Lung (tissue), 12 donors: ENCODE data around the gene PRODH2. TPM values are rescaled to one million over a fixed set of nuclear protein-coding genes. Genes with fewer than 3 reads are reported as not detected.

Experiments
- ATAC-seq: fragments of 200-7000 bp; cut with Tn5 transposase; one replicate; pipeline ENCODE4 v1.9.1; 2020; ENCODE audit warnings: moderate number of reproducible peaks; ENCODE audit not compliant: insufficient read depth, low FRiP score
- DNase-seq, 3 donors: peaks; one replicate each; pipeline ENCODE4 v3.0.0-alpha.2; 2013 to 2017
- H3K27ac ChIP-seq, 2 donors: one replicate each; pipeline ENCODE4 v1.5.1; 2013; ENCODE audit warnings: mild to moderate bottlenecking in 2 of 2, moderate library complexity in 2 of 2, control low read depth in 1 of 2, inconsistent platforms in 1 of 2, low read depth in 1 of 2, low read length in 1 of 2
- H3K27me3 ChIP-seq, 3 donors: one replicate each; pipeline ENCODE4 v1.5.1; 2013; ENCODE audit warnings: low read length in 2 of 3; ENCODE audit not compliant: control insufficient read depth in 3 of 3, insufficient read depth in 3 of 3
- H3K36me3 ChIP-seq, 4 donors: one replicate each; pipeline ENCODE4 v1.5.1; 2013; ENCODE audit warnings: low read length in 4 of 4, mild to moderate bottlenecking in 1 of 4, moderate library complexity in 1 of 4; ENCODE audit not compliant: control insufficient read depth in 4 of 4, insufficient read depth in 4 of 4
- H3K4me1 ChIP-seq, 5 donors: one replicate each; pipeline ENCODE4 v1.5.1; 2013; ENCODE audit warnings: low read length in 5 of 5, mild to moderate bottlenecking in 2 of 5, moderate library complexity in 1 of 5; ENCODE audit not compliant: control insufficient read depth in 5 of 5, insufficient read depth in 5 of 5
- H3K4me3 ChIP-seq: one replicate; pipeline ENCODE4 v1.5.1; 2013; ENCODE audit warnings: mild to moderate bottlenecking, control low read depth, moderate library complexity
- H3K9ac ChIP-seq, 2 donors: one replicate each; pipeline ENCODE4 v1.5.1; 2013; ENCODE audit warnings: low read length in 2 of 2, control low read depth in 1 of 2; ENCODE audit not compliant: insufficient read depth in 1 of 2
- H3K9me3 ChIP-seq, 4 donors: one replicate each; pipeline ENCODE4 v1.5.1; 2013; ENCODE audit warnings: low read length in 3 of 4, mild to moderate bottlenecking in 1 of 4, moderate library complexity in 1 of 4; ENCODE audit not compliant: control insufficient read depth in 4 of 4, insufficient read depth in 3 of 4
- WGBS, 2 donors: extraction: QIAGEN DNeasy Blood & Tissue Kit; methylation state at CpG; one replicate each; pipeline ENCODE4 v1.1.7; 2013; 5-methylcytosine and 5-hydroxymethylcytosine counted together
- polyA plus RNA-seq, 2 donors: library from polyadenylated mRNA; stranded (reverse); fragments of 200-250 nt; gene quantifications; one replicate each; pipeline ENCODE4 v1.2.1, GENCODE V29; 2013
- total RNA-seq, 2 donors: library from RNA; depleted of rRNA in 1 of 2; stranded (reverse); fragments of >200 nt in 1 of 2; gene quantifications; one replicate each; pipeline ENCODE4 v1.2.1, GENCODE V29; 2014 to 2021
- TF ChIP-seq, protein P1 (sequence below): IDR thresholded peaks from 2 replicates; pipeline ENCODE4 v1.5.1; 2012; ENCODE audit warnings: mild to moderate bottlenecking; ENCODE audit errors: control extremely low read depth, extremely low read depth
- donor health status: control.
- donor health status: control.
- donor health status: Bipolar disorder and iron deficiency.
- donor health status: healthy.
- donor health status: DM: yes; HTN: yes; CAD: no.

Gene PRODH2
- total and polyA plus RNA-seq, 4 donors = not detected

DNA sequence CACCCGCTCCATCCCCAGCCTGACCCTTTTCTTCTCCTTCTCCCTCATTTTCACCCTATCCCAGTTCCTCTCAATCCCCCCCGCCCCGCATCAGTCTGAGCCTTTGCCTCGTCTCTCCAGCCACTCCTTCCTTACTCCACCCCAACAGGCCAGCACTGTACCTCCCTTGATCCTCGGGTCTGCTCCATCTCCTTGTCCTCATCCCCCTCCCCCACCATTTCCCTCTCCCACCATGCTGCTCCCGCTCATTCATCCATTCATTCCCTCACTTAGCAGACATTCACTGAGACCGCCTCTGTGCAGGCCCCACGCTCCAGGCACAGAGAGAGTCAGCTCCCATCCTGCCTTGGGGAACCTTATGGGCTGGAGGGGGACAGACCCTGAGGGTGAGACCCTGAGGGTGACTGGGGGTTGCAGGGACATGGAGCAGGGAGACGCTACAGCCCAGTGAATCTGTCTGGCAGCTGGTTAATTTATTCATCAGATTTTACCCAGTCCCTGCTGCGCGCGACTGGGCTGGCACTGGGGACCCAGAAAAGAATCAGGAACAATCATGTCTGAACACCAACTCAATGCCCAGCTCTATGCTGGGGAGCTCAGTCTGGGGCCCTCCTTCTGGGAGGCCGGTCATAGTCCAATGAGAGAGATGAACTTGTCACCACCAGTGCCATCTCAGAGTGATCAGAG is 36.4 kb downstream of the PRODH2 start:
- peak in 1 of 3 donors; percentile 10 for DNase-seq
- Histone ChIP-seq H3K36me3 (peaks cover 0 to 15% (median 9%) of the 10 kb centered on the region in 4 donors), H3K27me3 (no peaks in the 10 kb centered on the region), H3K9ac (peak overlapping the region in 1 of 2 donors; percentile 61), H3K4me3 (no peak overlapping the region), H3K27ac (peak overlapping the region in 1 of 2 donors; percentile 18), H3K9me3 (no peaks in the 10 kb centered on the region), H3K4me1 (peaks cover 0 to 20% (median 6%) of the 10 kb centered on the region in 5 donors)
- no peak for ATAC-seq
- TF ChIP-seq, protein P1, sequence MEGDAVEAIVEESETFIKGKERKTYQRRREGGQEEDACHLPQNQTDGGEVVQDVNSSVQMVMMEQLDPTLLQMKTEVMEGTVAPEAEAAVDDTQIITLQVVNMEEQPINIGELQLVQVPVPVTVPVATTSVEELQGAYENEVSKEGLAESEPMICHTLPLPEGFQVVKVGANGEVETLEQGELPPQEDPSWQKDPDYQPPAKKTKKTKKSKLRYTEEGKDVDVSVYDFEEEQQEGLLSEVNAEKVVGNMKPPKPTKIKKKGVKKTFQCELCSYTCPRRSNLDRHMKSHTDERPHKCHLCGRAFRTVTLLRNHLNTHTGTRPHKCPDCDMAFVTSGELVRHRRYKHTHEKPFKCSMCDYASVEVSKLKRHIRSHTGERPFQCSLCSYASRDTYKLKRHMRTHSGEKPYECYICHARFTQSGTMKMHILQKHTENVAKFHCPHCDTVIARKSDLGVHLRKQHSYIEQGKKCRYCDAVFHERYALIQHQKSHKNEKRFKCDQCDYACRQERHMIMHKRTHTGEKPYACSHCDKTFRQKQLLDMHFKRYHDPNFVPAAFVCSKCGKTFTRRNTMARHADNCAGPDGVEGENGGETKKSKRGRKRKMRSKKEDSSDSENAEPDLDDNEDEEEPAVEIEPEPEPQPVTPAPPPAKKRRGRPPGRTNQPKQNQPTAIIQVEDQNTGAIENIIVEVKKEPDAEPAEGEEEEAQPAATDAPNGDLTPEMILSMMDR = no peak
- WGBS, 2 donors = 61% methylated on average over 13 of the region's 13 CpGs

DNA sequence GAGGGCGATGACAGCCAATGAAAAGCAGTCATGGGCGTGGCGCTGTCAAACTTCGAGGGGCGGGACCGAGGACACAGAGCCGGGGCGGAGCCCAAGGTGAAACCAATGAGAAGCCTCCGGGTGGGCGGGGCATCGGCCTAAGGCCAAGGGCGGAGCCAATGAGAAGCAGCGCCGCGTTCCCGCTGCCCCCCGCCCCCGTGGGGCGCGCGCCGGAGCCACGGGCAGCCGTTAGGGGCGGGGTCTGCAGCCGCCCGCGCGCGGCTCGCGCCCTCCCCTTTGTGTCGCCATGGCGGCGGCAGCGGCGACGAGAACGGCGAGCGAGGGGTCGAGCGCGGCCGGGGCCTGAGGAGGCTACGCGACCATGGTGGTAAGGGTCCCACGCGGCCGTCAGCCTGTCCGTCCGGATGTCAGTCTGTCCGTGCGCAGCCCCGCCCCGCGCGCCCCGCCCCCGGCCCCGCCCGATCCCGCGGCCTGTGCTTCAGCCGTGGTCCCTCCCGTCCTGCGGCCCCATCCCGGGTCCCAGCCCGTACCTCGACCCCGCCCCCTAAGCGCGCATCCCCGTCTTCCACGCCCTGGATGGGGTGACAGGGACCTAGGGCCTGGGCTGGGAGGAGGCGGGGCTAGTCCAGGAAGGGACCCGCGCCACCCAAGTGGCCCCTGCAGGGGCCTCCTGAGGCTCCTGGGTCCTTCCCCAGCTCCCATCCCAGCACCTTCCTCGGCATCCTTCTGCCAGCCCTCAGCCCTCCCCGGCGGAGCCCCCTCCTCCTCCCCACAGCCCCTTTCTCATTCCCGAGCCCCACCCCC is 37.1 kb downstream of the PRODH2 start, which contains the start of gene ARHGAP33:
Gene ARHGAP33, plus strand, starts transcription at position 267 of the 804 bp plus-strand sequence. Its CDS starts 95 bp downstream, at position 362.
- no peaks in the 10 kb centered on the region for H3K27me3 ChIP-seq
- DNase-seq (peak; percentile 99), ATAC-seq (peak; percentile 99)
- no peak within 1 kb of the TSS for H3K27ac ChIP-seq
- H3K9ac ChIP-seq = peak within 1 kb of the TSS in 1 of 2 donors; percentile 61
- peaks cover 0 to 12% (median 5%) of the 10 kb centered on the region in 4 donors for H3K36me3 ChIP-seq
- TF ChIP-seq, protein P1 = no peak
- H3K9me3 ChIP-seq = no peaks in the 10 kb centered on the region
- H3K4me1 ChIP-seq = peaks cover 0 to 20% (median 6%) of the 10 kb centered on the region in 5 donors
- 0 to 1% methylated on average over 44 to 82 of the region's 82 CpGs for WGBS, 2 donors
- H3K4me3 ChIP-seq = peak within 1 kb of the TSS; percentile 61

DNA sequence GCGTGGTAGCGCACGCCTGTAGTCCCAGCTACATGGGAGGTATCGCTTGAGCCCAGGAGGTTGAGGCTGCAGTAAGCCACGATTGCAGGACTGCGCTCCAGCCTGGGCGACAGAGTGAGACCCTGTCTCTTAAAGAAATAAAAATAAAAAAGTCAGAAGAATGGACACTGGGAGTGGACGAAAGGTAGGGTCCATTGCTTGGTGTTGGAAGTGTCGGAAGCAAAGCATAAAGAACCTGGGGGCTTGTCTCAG is 37.7 kb downstream of the PRODH2 start:
- H3K9ac ChIP-seq = no peak overlapping the region
- H3K9me3 ChIP-seq = no peaks in the 10 kb centered on the region
- no peak overlapping the region for H3K27ac ChIP-seq
- H3K4me1 ChIP-seq = peaks cover 0 to 20% (median 6%) of the 10 kb centered on the region in 5 donors
- DNase-seq (no peak), ATAC-seq (no peak)
- 24 to 39% methylated on average over 9 of the region's 9 CpGs for WGBS, 2 donors
- no peaks in the 10 kb centered on the region for H3K27me3 ChIP-seq
- no peak overlapping the region for H3K4me3 ChIP-seq
- TF ChIP-seq, protein P1 = no peak
- H3K36me3 ChIP-seq = peaks cover 0 to 12% (median 3%) of the 10 kb centered on the region in 4 donors
